SK-N-SH (cell line): ENCODE results near the gene WDR7. TPM values are rescaled to one million over a fixed set of nuclear protein-coding genes. Genes with fewer than 3 reads are reported as not detected.

Experiments
- CTCF ChIA-PET: fragments of 300-600, 350-600 bp; formaldehyde crosslinking; extraction: SDS; loops from one replicate; lab custom pipeline; 2021; lab: Yijun Ruan, JAX
- POLR2A ChIA-PET: fragments of 350-600 bp; sonication (Branson Sonifier 250); formaldehyde crosslinking; extraction: SDS; loops from one replicate; lab custom pipeline; 2020; ENCODE audit warnings: antibody characterized with exemption, inconsistent platforms; lab: Yijun Ruan, JAX
- DNase-seq: peaks from one replicate; pipeline ENCODE4 v3.0.0; 2012
- H2AFZ ChIP-seq: fragments of 200-600 bp; sonication (generic); 2 replicates; pipeline ENCODE4 v1.8.1; 2016; ENCODE audit warnings: antibody characterized with exemption, mild to moderate bottlenecking, low read depth
- H3F3A ChIP-seq: fragments of 200-600 bp; sonication (generic); replicated peaks from 2 replicates; pipeline ENCODE3; 2016; ENCODE audit warnings: antibody characterized with exemption, mild to moderate bottlenecking; ENCODE audit not compliant: insufficient read depth
- H3K27ac ChIP-seq, 2 experiments: fragments of 200-500 bp in 1 of 2; fragments of 200-600 bp in 1 of 2; sonication (Bioruptor generic) in 1 of 2; sonication (generic), shearing (Covaris generic) in 1 of 2; 2 replicates each; pipeline versions ENCODE4 v1.5.1 to v1.6.1; 2014 to 2016; ENCODE audit warnings: low read depth in 2 of 2, inconsistent platforms in 1 of 2, low read length in 1 of 2, mild to moderate bottlenecking in 1 of 2, mixed read lengths in 1 of 2
- H3K27me3 ChIP-seq: fragments of 200-600 bp; sonication (generic), shearing (Covaris generic); 2 replicates; pipeline ENCODE4 v1.6.1; 2016; ENCODE audit warnings: mixed run types; ENCODE audit not compliant: insufficient read depth
- H3K36me3 ChIP-seq, 2 experiments: fragments of 200-500 bp in 1 of 2; fragments of 200-600 bp in 1 of 2; sonication (Bioruptor generic) in 1 of 2; sonication (generic) in 1 of 2; replicated peaks in 1 of 2; 2 replicates each; pipeline versions ENCODE3 to v1.5.1; 2014 to 2016; ENCODE audit warnings: low read length in 1 of 2, mild to moderate bottlenecking in 1 of 2; ENCODE audit not compliant: insufficient read depth in 2 of 2, control insufficient read depth in 1 of 2
- H3K4me1 ChIP-seq, 2 experiments: fragments of 200-500 bp in 1 of 2; fragments of 200-600 bp in 1 of 2; sonication (Bioruptor generic) in 1 of 2; sonication (generic), shearing (Covaris generic) in 1 of 2; 2 replicates each; pipeline versions ENCODE4 v1.5.1 to v1.6.1; 2014 to 2016; ENCODE audit warnings: low read depth in 1 of 2, low read length in 1 of 2, mixed run types in 1 of 2; ENCODE audit not compliant: insufficient read depth in 2 of 2, control insufficient read depth in 1 of 2
- H3K4me2 ChIP-seq: fragments of 200-600 bp; sonication (generic), shearing (Covaris generic); 2 replicates; pipeline ENCODE4 v1.6.1; 2017; ENCODE audit warnings: mixed run types
- H3K4me3 ChIP-seq, 2 experiments: fragments of 200-500 bp in 1 of 2; fragments of 200-600 bp in 1 of 2; sonication (Bioruptor generic) in 1 of 2; sonication (generic), shearing (Covaris generic) in 1 of 2; 2 replicates each; pipeline versions ENCODE4 v1.5.1 to v1.8.1; 2014 to 2016; ENCODE audit warnings: low read depth in 2 of 2, inconsistent platforms in 1 of 2, low read length in 1 of 2, mild to moderate bottlenecking in 1 of 2, mixed read lengths in 1 of 2, moderate library complexity in 1 of 2
- H3K79me2 ChIP-seq: fragments of 200-600 bp; sonication (generic); 2 replicates; pipeline ENCODE4 v1.8.1; 2017; ENCODE audit warnings: mild to moderate bottlenecking; ENCODE audit not compliant: insufficient read depth
- H3K9ac ChIP-seq: fragments of 200-600 bp; sonication (generic); 2 replicates; pipeline ENCODE4 v1.6.1; 2017; ENCODE audit warnings: mixed run types
- H3K9me2 ChIP-seq: fragments of 200-600 bp; sonication (generic); 2 replicates; pipeline ENCODE4 v1.6.1; 2017; ENCODE audit warnings: mixed run types
- H3K9me3 ChIP-seq: fragments of 200-600 bp; sonication (generic); 2 replicates; pipeline ENCODE4 v1.6.1; 2017; ENCODE audit warnings: mixed run types, mild to moderate bottlenecking, moderate library complexity
- H4K20me1 ChIP-seq: fragments of 200-600 bp; sonication (generic); 2 replicates; pipeline ENCODE4 v1.6.1; 2017; ENCODE audit warnings: mild to moderate bottlenecking, mixed run types; ENCODE audit not compliant: insufficient read depth
- CHD2 ChIP-seq: fragments of 150-350 bp; IDR thresholded peaks from 2 replicates; pipeline ENCODE4 v1.6.1; 2018; ENCODE audit warnings: low read length; ENCODE audit not compliant: partially characterized antibody
- CTCF ChIP-seq: fragments of 200-600 bp; sonication (generic); IDR thresholded peaks from 2 replicates; pipeline ENCODE4 v1.6.1; 2017; ENCODE audit warnings: antibody characterized with exemption, mild to moderate bottlenecking, moderate library complexity
- ELF1 ChIP-seq: IDR thresholded peaks from 2 replicates; pipeline ENCODE4 v1.4.0; 2012
- FOSL2 ChIP-seq: IDR thresholded peaks from 2 replicates; pipeline ENCODE4 v1.4.0; 2012; ENCODE audit warnings: low read depth, mild to moderate bottlenecking, moderate library complexity, borderline replicate concordance
- GABPA ChIP-seq: IDR thresholded peaks from 2 replicates; pipeline ENCODE4 v1.4.0; 2012; ENCODE audit warnings: low read depth, mild to moderate bottlenecking
- GATA2 ChIP-seq: sonication (generic); formaldehyde crosslinking; IDR thresholded peaks from 2 replicates; pipeline ENCODE4 v1.5.0; 2020; ENCODE audit warnings: mild to moderate bottlenecking, missing genetic modification reagents
- IRF3 ChIP-seq: fragments of 150-350 bp; IDR thresholded peaks from 2 replicates; pipeline ENCODE4 v1.6.1; 2016; ENCODE audit warnings: mild to moderate bottlenecking, low read depth, low read length
- JUND ChIP-seq: IDR thresholded peaks from 2 replicates; pipeline ENCODE4 v1.4.0; 2012
- NRF1 ChIP-seq: IDR thresholded peaks from 2 replicates; pipeline ENCODE4 v1.6.1; 2012; ENCODE audit warnings: low read depth, mild to moderate bottlenecking, low read length
- PBX3 ChIP-seq: IDR thresholded peaks from 2 replicates; pipeline ENCODE4; 2012
- RCOR1 ChIP-seq: fragments of 150-350 bp; IDR thresholded peaks from 2 replicates; pipeline ENCODE4 v1.6.1; 2017; ENCODE audit warnings: antibody characterized with exemption, low read length
- REST ChIP-seq: IDR thresholded peaks from 2 replicates; pipeline ENCODE4 v1.6.1; 2012; ENCODE audit warnings: mild to moderate bottlenecking, low read depth, low read length, moderate library complexity
- RXRA ChIP-seq: IDR thresholded peaks from 2 replicates; pipeline ENCODE4 v1.4.0; 2012; ENCODE audit warnings: low read depth, mild to moderate bottlenecking, borderline replicate concordance
- TCF12 ChIP-seq: IDR thresholded peaks from 2 replicates; pipeline ENCODE4 v1.4.0; 2012
- USF2 ChIP-seq: fragments of 150-350 bp; IDR thresholded peaks from 2 replicates; pipeline ENCODE4 v1.6.1; 2017; ENCODE audit warnings: antibody characterized with exemption, low read length, low read depth, borderline replicate concordance
- YY1 ChIP-seq: IDR thresholded peaks from 2 replicates; pipeline ENCODE4 v1.4.0; 2012; ENCODE audit warnings: low read depth, mild to moderate bottlenecking
- WGBS: methylation state at CpG from one replicate; pipeline ENCODE4 v1.1.6; 2017; ENCODE audit warnings: low lambda C conversion rate; 5-methylcytosine and 5-hydroxymethylcytosine counted together
- polyA plus RNA-seq, 3 experiments: library from polyadenylated mRNA; depleted of rRNA; stranded (reverse); fragments of >200 nt; gene quantifications; 2 replicates each; pipeline ENCODE4 v1.2.3, GENCODE V29; 2012

Gene WDR7
- polyA plus RNA-seq, 1 of the 3 experiments (the other 2 are of a cell fraction), result 4.1 TPM

- ChIA-PET POLR2A (no interaction called here), CTCF (interaction anchor here (0.7 to 1.7 kb wide), 2 partner anchors 20 to 436 kb away, joined by 3 to 4 read pairs; no protein-coding TSS in a partner anchor)
- Histone ChIP-seq H3K27me3 (no peaks in the 10 kb centered on the region), H3K9me3 (no peaks in the 10 kb centered on the region), H3K79me2 (no peaks in the 10 kb centered on the region), H3K9me2 (no peaks in the 10 kb centered on the region), H3K4me2 (peak overlapping the region; percentile 17; the same call in 1 of the 2 replicates), H4K20me1 (no peaks in the 10 kb centered on the region), H3K4me3 (no peak overlapping the region), H3K36me3 (no peaks in the 10 kb centered on the region), H2AFZ (no peak overlapping the region; the same call in 1 of the 2 replicates), H3F3A (peaks cover 21% of the 10 kb centered on the region), H3K4me1 (peaks cover 0 to 36% of the 10 kb centered on the region in 2 experiments; a peak in 2 of 4 replicates), H3K27ac (peak overlapping the region in 1 of 2 experiments; percentile 56; a peak in 2 of 4 replicates), H3K9ac (no peak overlapping the region)
- 59% methylated on average over 2 of the region's 2 CpGs for WGBS
- TF ChIP-seq NRF1 (no peak), CTCF (no peak), CHD2 (no peak), PBX3 (peak; percentile 51), REST (no peak), ELF1 (no peak)
- no peak for DNase-seq
Observed at GRCh38 chr18:57002627-57003026, 351.5 kb downstream of the WDR7 start.

GRCh38 chr18:57003342-57003741 lies 352.2 kb downstream of the WDR7 start:
- Histone ChIP-seq H3K9ac (no peak overlapping the region), H3F3A (peaks cover 21% of the 10 kb centered on the region), H2AFZ (peak overlapping the region; percentile 76; the same call in 1 of the 2 replicates), H3K27ac (peak overlapping the region in 1 of 2 experiments; percentile 56; a peak in 2 of 4 replicates), H3K4me3 (no peak overlapping the region; a peak in 1 of 4 replicates), H3K79me2 (no peaks in the 10 kb centered on the region), H3K4me2 (peak overlapping the region; percentile 17; the same call in 1 of the 2 replicates), H4K20me1 (no peaks in the 10 kb centered on the region), H3K9me2 (no peaks in the 10 kb centered on the region), H3K36me3 (no peaks in the 10 kb centered on the region), H3K27me3 (no peaks in the 10 kb centered on the region), H3K9me3 (no peaks in the 10 kb centered on the region), H3K4me1 (peaks cover 0 to 36% of the 10 kb centered on the region in 2 experiments; a peak in 2 of 4 replicates)
- no peak for DNase-seq
- CTCF ChIA-PET, result interaction anchor here (1.7 kb wide), 1 partner anchor 435 kb away, joined by 4 read pairs; no protein-coding TSS in a partner anchor
- POLR2A ChIA-PET, result no interaction called here
- WGBS, result 70% methylated on average over 2 of the region's 2 CpGs
- TF ChIP-seq USF2 (no peak), GATA2 (CRISPR knock-in tag) (no peak), YY1 (no peak), RCOR1 (no peak), RXRA (no peak), TCF12 (no peak), GABPA (no peak), IRF3 (no peak), FOSL2 (no peak), NRF1 (no peak), CTCF (no peak), JUND (no peak), ELF1 (no peak)
